ENCODE results near the gene MARK2.

The MARK2 gene

DNA sequence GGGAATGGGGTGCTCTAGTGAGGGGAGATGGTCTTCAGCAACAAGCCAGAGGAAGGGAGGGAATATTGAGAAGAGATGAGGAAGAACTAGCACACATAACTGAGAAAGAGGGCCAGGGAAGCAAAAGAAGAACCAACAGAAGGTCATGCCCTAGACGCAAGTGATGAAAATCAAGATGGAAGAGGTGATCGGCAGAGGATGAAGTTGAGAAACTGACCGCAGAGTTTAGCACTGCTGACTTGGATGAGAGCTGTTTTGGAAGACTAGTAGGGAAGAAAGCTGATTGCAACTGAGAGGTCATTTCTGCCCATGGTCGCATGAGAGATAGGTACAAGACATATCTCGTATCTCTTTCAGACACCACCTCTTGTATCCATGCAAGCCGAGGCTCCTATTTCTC, 22.7 kb upstream of the MARK2 start:
- H3F3A ChIP-seq (ENCODE audit: insufficient read depth, low read length), result 0 out of 2 replicates have a peak, but pooled peaks cover 3% of the 10 kb centered on the region
- H4K20me1 ChIP-seq (ENCODE audit: insufficient read depth, low read length), result no peaks in the 10 kb centered on the region
- no peak overlapping the region for H2AFZ ChIP-seq (ENCODE audit: low read length)
- H3K4me1 ChIP-seq (ENCODE audit: low read length), result peaks cover 13% of the 10 kb centered on the region
- no peak overlapping the region for H3K9ac ChIP-seq (ENCODE audit: low read length)
- no peak for DNase-seq
- H3K9me2 ChIP-seq (replicated peaks; ENCODE audit: insufficient read depth, low read length), result no peaks in the 10 kb centered on the region
- no peak overlapping the region for H3K27ac ChIP-seq (ENCODE audit: low read length)
- peaks cover 9% of the 10 kb centered on the region for H3K36me3 ChIP-seq (replicated peaks; ENCODE audit: insufficient read depth, low read length)
- H3K4me2 ChIP-seq (ENCODE audit: low read depth, low read length), result no peak overlapping the region
- TF ChIP-seq EZH2 (optimal IDR thresholded peaks at IDR 0.05; ENCODE audit: low read depth, low read length), result no peak
- no peak for TF ChIP-seq EZH2phosphoT487 (IDR thresholded peaks at IDR 0.05; ENCODE audit: low read length)
- TF ChIP-seq, protein P1, sequence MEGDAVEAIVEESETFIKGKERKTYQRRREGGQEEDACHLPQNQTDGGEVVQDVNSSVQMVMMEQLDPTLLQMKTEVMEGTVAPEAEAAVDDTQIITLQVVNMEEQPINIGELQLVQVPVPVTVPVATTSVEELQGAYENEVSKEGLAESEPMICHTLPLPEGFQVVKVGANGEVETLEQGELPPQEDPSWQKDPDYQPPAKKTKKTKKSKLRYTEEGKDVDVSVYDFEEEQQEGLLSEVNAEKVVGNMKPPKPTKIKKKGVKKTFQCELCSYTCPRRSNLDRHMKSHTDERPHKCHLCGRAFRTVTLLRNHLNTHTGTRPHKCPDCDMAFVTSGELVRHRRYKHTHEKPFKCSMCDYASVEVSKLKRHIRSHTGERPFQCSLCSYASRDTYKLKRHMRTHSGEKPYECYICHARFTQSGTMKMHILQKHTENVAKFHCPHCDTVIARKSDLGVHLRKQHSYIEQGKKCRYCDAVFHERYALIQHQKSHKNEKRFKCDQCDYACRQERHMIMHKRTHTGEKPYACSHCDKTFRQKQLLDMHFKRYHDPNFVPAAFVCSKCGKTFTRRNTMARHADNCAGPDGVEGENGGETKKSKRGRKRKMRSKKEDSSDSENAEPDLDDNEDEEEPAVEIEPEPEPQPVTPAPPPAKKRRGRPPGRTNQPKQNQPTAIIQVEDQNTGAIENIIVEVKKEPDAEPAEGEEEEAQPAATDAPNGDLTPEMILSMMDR (IDR thresholded peaks at IDR 0.05; ENCODE audit: low read length), result no peak
- H3K4me3 ChIP-seq (ENCODE audit: low read length), result no peak overlapping the region
- no peaks in the 10 kb centered on the region for H3K27me3 ChIP-seq (replicated peaks; ENCODE audit: insufficient read depth, low read length)
- H3K79me2 ChIP-seq (ENCODE audit: low read length), result peaks cover 42% of the 10 kb centered on the region
- no peaks in the 10 kb centered on the region for H3K9me3 ChIP-seq (replicated peaks; ENCODE audit: insufficient read depth, low read length)

DNA sequence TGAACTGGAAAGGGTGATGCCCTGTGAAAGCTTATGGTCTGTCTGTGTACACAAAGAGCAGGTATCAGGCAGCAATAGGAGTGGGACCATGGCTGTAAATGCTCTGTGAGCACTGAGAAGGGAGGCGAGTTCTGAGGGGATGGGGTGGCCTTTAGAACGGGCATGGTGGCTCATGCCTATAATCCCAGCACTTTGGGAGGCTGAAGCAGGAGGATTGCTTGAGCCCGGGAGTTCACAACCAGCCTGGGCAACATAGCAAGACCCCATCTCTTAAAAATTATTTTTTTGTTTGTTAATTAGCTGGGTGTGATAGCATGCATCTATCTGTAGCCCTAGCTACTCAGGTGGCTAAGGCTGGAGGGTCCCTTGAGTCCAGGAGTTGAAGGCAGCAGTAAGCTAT, 22.2 kb upstream of the MARK2 start:
- Histone ChIP-seq H3K9ac (ENCODE audit: low read length) (no peak overlapping the region), H3F3A (ENCODE audit: insufficient read depth, low read length) (0 out of 2 replicates have a peak, but pooled peaks cover 3% of the 10 kb centered on the region), H4K20me1 (ENCODE audit: insufficient read depth, low read length) (no peaks in the 10 kb centered on the region), H3K4me2 (ENCODE audit: low read depth, low read length) (no peak overlapping the region), H3K4me3 (ENCODE audit: low read length) (no peak overlapping the region), H3K9me2 (replicated peaks; ENCODE audit: insufficient read depth, low read length) (no peaks in the 10 kb centered on the region), H3K4me1 (ENCODE audit: low read length) (peaks cover 13% of the 10 kb centered on the region), H2AFZ (ENCODE audit: low read length) (no peak overlapping the region), H3K36me3 (replicated peaks; ENCODE audit: insufficient read depth, low read length) (peaks cover 9% of the 10 kb centered on the region), H3K27me3 (replicated peaks; ENCODE audit: insufficient read depth, low read length) (no peaks in the 10 kb centered on the region), H3K79me2 (ENCODE audit: low read length) (peaks cover 42% of the 10 kb centered on the region), H3K27ac (ENCODE audit: low read length) (no peak overlapping the region), H3K9me3 (replicated peaks; ENCODE audit: insufficient read depth, low read length) (no peaks in the 10 kb centered on the region)
- TF ChIP-seq, protein P1 (IDR thresholded peaks at IDR 0.05; ENCODE audit: low read length), result no peak
- no peak for TF ChIP-seq EZH2 (optimal IDR thresholded peaks at IDR 0.05; ENCODE audit: low read depth, low read length)
- TF ChIP-seq EZH2phosphoT487 (IDR thresholded peaks at IDR 0.05; ENCODE audit: low read length), result no peak
- DNase-seq, result no peak

DNA sequence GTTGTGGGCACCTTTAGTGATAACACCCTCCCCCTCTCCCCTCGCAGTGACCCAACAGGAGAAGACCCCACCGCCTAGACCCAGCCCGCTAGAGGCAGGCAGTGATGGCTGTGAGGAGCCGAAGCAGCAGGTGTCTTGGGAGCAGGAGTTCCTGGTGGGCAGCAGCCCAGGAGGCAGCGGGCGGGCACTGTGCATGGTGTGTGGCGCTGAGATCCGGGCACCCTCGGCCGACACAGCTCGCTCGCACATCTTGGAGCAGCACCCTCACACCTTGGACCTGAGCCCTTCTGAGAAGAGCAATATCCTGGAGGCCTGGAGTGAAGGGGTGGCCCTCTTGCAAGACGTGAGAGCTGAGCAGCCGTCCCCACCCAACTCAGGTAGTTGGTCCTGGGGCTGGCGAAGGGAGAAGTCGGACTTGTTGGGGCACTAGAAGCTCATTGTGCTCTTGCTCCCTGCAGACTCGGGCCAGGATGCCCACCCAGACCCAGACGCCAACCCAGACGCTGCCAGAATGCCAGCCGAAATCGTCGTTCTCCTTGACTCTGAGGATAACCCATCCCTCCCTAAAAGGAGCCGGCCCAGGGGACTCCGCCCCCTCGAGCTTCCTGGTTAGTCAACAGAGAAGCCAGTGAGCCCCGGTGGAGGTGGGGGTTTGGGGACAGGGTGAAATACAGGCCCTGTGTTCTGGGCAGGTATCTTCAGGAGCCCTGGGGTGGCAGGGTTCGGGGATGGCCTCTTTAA, 21.0 kb upstream of the MARK2 start:
- no peak overlapping the region for H3K27ac ChIP-seq (ENCODE audit: low read length)
- H3K4me3 ChIP-seq (ENCODE audit: low read length), result no peak overlapping the region
- no peaks in the 10 kb centered on the region for H3K27me3 ChIP-seq (replicated peaks; ENCODE audit: insufficient read depth, low read length)
- DNase-seq, result no peak
- 0 out of 2 replicates have a peak, but pooled peaks cover 3% of the 10 kb centered on the region for H3F3A ChIP-seq (ENCODE audit: insufficient read depth, low read length)
- H3K9me2 ChIP-seq (replicated peaks; ENCODE audit: insufficient read depth, low read length), result no peaks in the 10 kb centered on the region
- H3K36me3 ChIP-seq (replicated peaks; ENCODE audit: insufficient read depth, low read length), result peaks cover 9% of the 10 kb centered on the region
- no peak overlapping the region for H2AFZ ChIP-seq (ENCODE audit: low read length)
- H3K9ac ChIP-seq (ENCODE audit: low read length), result no peak overlapping the region
- peaks cover 42% of the 10 kb centered on the region for H3K79me2 ChIP-seq (ENCODE audit: low read length)
- H4K20me1 ChIP-seq (ENCODE audit: insufficient read depth, low read length), result no peaks in the 10 kb centered on the region
- peaks cover 7% of the 10 kb centered on the region; the same call in 1 of the 2 replicates for H3K4me1 ChIP-seq (ENCODE audit: low read length)
- no peak overlapping the region for H3K4me2 ChIP-seq (ENCODE audit: low read depth, low read length)
- TF ChIP-seq EZH2phosphoT487 (IDR thresholded peaks at IDR 0.05; ENCODE audit: low read length) (no peak), EZH2 (optimal IDR thresholded peaks at IDR 0.05; ENCODE audit: low read depth, low read length) (no peak)
- TF ChIP-seq, protein P1 (IDR thresholded peaks at IDR 0.05; ENCODE audit: low read length), result no peak
- no peaks in the 10 kb centered on the region for H3K9me3 ChIP-seq (replicated peaks; ENCODE audit: insufficient read depth, low read length)
